Measurements from ENCODE around the gene LMF2.

The LMF2 gene

GRCh38 chr22:50463188-50463900 is 44.2 kb downstream of the LMF2 start:
- no peak for DNase-seq (ENCODE audit: low read depth)

- no peak for DNase-seq (ENCODE audit: low read depth)
Observed at GRCh38 chr22:50461979-50462540, 45.4 kb downstream of the LMF2 start.

- DNase-seq (ENCODE audit: low read depth), result no peak
Observed at GRCh38 chr22:50461536-50461935, 46.0 kb downstream of the LMF2 start.

GRCh38 chr22:50460938-50461337 is 46.6 kb downstream of the LMF2 start:
- DNase-seq (ENCODE audit: low read depth), result no peak

- no peak for DNase-seq (ENCODE audit: low read depth)
Observed at GRCh38 chr22:50459496-50460140, 47.9 kb downstream of the LMF2 start.

- DNase-seq (ENCODE audit: low read depth), result no peak
Observed at GRCh38 chr22:50459016-50459415, 48.5 kb downstream of the LMF2 start.

GRCh38 chr22:50456466-50457234 is 50.9 kb downstream of the LMF2 start:
- no peak for DNase-seq (ENCODE audit: low read depth)

GRCh38 chr22:50456026-50456425 is 51.5 kb downstream of the LMF2 start:
- DNase-seq (ENCODE audit: low read depth), result no peak

- DNase-seq (ENCODE audit: low read depth), result no peak
Observed at GRCh38 chr22:50455201-50455600, 52.3 kb downstream of the LMF2 start.

- no peak for DNase-seq (ENCODE audit: low read depth)
Observed at GRCh38 chr22:50454556-50455075, 52.9 kb downstream of the LMF2 start.
